ENCODE data around the gene DBET.
"Not testable (repeated sequence)": the region's sequence is repeated elsewhere in the genome, so short reads cannot be mapped to it uniquely, and the experiment has no call there.

The DBET gene

DNA sequence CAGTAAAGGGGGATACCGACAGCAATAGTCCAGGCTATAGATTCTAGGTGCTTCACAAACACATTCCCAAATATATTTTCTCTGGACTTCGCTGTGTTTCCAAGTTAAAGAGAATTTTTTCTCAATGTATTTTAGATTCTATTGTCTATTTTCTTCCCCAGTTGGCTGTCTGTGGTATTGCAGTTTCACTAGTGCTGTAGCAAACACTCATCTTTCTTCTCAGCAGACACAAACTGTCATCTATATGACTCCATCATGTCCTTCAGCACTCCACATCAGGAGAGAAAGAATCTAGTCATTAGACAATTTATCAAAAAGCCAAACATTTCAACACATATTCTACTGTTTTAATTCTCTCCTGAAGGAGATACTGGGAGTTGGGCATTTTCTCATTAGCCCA lies at the start of gene DBET:
TSS of gene DBET (plus strand) at position 161 of the 400 bp plus-strand sequence.
- DNase-seq: not testable (repeated sequence)

DNA sequence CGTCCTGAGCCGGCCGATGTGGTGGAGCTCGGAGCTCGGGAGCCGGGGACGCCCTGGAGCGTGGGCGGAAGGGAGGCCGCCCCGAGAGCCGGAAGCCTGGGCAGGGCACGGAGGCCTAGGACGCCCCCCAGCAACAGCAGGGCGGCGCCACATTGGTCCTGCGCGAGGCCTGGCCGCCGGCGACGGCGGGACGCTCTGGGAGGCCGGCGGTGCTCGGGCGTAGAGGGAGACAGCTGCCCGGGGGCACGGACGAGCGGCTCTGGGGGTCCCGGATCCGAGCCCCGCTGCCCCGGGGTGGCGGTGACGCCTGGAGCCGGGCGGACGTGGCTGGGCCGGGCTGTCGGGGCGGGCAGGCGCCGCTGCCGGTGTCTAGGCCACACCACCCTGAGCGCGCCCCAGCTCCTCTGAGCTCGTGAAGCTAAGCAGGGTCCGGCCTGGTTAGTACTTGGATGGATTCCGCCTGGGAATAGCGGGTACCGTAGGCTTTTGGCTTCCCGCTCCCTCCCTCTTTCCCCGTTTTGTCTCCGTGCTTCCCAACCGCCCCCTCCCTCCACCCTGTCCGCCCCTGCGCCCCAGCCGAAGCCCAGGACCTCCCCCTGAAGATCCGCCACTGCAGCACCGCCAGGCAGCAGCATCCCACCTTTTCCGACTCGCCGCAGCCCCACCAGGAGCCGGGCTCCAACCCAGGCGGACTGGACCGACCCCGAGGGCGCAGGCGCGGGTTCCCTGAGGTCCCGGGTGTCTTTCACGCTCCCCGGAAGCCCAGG lies 49.3 kb upstream of the DBET start:
- no peak for DNase-seq

DNA sequence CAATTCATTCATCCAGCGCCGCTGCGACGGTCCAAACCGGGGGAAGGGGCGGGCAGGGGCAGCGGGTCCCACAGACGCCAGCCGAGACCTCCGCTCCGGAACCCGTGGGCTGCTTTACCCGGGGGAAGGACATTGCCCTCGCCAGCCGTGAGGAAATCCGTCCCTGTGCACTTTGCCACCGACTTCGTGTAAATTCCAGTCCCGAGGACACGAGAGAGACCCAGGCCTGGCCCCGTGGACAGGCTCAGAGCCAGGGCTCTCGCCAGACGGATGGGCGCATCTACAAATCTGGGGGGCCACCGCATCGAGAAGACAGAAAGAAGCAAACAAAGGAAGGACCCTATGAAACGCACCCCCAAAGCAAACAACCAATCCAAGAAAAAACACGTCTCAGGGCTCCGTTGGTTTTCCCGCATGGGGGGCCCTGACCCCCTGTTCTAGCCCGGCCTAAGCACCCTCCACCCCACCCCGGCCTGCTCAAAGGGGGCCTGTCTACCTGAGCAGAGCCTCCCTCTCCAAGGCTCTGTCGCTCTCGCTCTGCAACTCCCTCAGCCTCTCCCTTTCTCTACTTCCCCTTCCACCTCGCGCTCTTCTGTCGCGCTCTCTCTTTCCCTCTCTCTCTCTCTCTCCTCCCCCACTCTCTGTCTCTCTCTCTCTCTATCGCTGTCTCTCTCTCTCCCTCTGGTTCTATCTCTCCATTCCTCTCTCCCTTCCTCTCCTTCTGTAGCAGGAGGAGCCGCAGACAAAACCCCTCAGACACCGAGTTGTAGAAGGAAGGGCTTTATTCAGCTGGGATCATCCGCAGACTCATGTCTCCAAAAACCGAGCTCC lies 48.5 kb upstream of the DBET start:
- DNase-seq: no peak

DNA sequence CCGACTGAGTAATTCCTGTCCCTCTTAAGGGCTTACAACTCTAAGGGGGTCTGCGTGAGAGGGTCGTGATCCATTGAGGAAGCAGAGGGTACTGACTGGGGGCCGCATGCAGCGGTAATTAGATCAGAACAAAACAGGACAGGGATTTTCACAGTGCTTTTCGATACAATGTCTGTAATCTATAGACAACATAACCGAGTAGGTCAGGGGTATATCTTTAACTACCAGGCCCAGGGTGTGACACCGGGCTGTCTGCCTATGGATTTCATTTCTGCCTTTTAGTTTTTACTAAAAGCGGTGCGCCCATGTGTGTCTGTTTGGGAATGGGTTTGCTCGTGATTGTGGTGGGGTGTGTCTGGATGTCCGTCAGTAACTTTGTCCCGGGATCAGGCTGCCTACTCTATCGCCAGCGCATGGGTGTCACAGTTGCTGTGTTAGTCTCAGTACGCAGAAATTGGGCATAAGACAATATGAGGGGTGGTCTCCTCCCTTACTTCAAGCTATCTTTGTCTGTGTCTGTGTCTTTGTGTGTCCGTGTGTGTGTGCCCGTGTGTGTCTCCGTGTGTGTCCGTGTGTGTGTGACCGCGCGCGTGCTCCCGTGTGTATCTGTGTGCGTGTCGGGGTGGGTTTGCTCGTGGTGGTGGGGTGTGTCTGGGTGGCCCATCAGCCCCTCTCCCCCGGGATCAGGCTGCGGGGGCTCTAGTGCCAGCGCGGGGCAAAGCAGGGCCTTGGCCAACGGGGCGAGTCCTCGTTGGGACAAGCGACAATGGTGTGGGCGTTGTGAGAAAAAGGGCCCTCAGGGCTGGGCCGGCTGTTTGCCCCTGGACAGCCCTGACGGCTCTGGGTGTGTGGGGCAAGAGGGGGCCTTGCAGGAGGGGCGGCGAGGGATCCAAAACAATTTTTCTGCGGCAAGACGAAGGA lies 47.7 kb upstream of the DBET start:
- DNase-seq: no peak

DNA sequence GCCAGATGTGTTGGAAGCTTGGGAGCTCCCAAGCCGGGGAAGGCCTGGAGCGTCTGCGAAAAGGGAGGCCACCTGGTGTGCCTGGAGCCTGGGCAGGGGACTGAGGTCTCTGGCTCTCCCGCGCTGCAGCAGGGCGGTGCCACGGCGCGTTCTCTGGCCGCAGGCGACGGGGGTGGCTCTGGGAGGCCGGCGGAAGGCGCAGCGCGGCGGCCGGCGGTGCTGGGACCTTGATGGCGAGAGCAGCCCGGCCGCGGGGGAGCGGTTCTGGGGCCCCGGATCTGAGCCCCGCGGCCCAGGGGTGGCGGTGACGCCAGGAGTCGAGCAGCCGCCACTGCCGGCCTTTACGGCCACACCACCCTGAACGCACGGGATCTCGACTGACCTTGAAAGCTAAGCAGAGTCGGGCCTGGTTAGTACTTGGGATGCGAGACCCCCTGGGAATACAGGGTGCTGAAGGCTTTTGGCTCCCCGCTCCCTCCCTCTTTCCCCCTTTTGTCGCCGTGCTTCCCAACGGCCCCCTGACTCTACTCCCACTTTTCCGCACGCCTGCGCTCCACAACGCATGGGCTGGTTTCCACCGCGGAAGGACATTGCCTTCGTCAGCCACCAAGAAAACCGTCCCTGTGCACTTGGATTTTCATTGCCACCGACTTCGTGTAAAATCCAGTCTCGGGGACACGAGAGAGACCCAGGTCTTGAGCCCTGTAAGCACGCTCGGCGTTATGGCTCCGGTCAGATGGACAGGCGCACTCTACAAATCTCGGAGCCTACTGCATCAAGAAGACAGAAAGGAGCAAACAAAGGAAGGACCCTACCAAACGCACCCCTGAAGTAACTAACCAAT lies 46.7 kb upstream of the DBET start:
- DNase-seq: no peak

DNA sequence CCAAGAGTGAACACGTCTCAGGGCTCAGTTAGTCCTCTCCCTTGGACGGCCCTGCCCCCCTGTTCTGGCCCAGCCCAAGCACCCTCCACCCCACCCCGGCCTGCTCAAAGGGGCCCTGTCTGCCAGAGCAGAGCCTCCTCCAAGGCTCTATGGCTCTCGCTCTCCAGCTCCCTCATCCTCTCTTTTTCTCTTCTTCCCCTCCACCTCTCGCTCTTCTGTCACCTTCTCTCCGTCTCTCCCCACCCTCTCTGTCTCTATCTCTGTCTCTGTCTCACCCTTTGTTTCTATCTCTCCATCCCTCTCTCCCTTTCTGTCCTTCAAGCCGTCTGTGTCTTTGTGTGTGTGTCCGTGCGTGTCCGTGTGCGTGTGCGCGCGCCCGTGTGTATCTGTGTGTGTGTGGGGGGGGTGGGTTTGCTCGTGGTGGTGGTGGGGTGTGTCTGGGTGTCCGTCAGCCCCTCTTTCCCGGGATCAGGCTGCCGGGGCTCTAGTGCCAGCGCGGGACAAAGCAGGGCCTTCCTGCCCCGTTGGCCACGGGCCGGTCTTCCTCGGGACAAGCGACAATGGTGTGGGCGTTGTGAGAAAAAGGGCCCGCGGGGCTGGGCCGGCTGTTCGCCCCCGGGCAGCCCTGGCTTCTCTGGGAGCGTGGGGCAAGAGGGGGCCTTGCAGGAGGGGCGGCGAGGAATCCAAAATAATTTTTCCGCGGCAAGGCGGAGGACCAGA lies 45.9 kb upstream of the DBET start:
- no peak for DNase-seq

DNA sequence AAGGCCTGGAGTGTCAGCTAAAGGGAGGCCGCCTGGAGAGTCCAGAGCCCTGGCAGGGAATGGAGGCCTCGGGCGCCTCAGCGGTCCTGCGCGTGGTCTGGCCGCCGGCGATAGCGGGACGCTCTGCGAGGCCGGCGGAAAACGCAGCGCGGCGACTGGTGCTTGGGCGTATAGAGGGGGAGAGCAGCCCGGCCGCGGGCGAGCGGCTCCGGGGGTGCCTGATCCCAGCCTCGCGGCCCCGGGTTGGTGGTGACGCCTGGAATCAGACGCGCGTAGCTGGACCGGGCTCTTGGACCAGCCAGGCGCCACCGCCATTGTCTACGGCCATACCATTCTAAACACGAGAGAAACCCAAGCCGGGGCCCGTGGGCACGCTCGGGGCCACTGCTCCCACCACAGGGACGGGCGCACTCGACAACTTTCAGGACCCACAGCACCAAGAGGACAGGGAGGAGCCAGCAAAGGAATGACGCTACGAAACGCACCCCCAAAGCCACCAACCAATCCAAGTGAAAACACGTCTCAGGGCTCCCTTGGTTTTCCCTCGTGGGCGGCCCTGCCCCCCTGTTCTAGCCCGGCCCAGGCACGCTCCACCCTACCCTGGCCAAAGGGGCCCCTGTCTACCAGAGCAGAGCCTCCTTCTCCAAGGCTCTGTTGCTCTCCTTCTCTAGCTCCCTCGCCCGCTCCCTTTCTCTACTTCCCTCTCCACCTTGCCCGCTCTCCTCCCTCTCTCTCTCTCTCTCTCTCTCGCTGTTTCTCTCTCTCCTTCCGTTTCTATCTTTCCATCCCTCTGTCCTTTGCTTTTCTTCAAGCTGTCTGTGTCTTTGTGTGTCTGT lies 45.1 kb upstream of the DBET start:
- no peak for DNase-seq

DNA sequence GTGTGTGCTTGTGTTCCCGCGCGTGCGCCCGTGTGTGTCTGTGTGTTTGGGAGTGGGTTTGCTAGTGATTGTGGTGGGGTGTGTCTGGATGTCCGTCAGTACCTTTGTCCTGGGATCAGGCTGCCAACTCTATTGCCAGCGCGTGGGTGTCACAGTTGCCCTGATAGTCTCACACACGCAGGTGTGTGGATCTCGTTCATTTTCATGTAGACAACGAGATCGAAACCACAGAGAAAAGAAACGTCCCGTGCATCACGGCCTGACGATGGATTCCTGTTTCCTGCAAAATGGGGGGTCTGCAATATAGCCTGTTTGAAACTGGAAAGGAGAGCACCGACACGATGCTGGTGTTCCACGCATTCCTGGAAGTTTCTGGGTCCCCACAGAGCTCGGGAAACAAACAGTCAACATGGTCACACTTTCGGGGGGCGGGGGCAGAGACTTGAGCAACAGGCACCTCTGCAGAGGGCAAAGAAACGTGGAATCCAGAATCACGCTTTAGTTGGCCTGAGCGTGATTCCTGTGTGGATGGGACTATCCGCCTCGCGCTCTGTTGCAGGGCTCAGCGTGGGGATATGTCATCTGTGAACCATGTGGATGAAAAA lies 44.3 kb upstream of the DBET start:
- DNase-seq: not testable (repeated sequence)

DNA sequence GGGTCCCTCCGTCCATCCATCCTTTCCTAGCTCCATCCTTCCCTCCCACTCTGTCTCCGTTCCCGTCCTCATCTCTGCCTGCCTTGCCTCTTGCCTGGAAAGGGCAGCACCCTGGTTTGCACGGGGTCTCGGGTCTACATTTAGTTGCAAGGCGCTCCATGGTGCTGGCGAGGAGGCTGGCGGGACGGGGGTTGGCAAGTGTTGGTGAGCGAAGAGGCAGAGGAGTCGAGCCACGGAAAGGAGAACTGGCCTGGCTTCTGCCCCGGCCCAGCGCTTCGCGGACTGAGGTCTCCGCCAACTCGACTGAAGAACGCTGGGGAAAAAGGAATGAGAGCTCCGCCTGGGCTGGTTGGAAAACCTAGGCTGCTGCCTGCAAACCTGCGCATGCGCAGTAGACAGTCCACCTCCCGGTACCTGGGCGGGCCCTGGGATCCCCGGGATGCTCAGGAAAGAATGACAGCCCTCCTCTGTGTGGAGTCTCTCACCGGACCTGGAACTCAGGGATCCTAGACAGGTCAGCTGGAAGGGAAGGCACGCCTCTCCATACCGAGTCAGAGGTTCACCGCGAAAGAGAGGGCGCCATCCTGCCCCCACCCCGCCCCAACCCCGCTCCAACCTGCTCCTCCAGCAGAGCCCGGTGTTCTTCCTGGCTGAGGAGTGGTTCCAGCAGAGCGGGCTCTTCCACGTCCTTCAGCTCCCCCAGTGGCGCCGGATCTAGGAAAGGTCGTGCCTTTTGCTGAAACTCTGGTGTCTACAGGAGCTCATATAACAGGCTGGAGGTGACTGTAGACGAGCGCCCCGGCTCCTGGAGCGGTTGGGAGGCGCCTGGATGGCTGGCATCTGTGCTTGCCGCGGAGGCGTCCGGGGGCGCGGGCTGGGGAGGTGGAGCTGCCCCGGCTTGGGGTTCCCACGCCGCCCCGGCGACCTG lies 43.2 kb upstream of the DBET start:
- DNase-seq: no peak

DNA sequence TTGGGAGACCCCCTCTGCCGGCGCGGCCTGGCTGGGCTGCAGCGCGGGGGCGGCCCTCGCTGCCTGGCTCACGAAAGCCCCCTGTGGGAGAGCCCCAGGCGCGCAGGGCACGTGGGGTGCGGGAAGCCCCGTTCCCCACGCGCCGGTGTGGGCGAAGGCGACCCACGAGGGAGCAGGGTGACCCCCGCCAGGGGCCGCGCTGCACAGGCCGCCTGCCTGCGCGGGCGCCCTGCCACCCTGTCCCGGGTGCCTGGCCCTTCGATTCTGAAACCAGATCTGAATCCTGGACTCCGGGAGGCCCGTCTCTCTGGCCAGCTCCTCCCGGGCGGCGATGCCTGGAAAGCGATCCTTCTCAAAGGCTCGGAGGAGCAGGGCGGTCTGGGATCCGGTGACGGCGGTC lies 42.3 kb upstream of the DBET start:
- DNase-seq: not testable (repeated sequence)

DNA sequence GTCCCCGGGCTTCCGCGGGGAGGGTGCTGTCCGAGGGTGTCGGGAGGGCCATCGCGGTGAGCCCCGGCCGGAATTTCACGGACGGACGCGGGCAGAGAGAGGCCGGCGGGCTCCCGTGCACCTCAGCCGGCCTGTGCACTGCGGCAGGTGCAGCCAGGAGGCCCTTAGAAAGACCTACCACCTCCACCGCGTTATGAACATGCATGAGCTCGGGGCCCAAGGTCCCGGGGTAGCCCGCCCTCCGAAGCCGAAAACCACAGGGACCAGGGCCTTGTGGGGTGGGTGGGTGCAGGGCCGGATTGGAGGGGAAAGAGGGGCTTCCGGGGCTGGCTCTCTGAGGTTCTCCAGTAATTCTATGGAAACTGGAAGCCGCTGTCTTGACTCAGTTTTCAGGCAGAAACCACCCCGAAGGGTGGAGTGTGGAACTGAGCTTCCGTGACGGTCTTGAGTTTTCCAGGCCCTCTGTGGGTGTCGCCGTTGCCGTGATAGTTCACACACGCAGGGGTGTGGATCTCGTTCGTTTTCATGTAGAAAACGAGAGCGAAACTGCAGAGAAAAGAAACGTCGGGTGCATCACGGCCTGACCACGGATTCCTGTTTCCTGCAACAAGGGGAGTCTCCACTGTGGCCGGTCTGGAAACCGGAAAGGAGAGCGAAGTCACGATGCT lies 41.6 kb upstream of the DBET start:
- not testable (repeated sequence) for DNase-seq

DNA sequence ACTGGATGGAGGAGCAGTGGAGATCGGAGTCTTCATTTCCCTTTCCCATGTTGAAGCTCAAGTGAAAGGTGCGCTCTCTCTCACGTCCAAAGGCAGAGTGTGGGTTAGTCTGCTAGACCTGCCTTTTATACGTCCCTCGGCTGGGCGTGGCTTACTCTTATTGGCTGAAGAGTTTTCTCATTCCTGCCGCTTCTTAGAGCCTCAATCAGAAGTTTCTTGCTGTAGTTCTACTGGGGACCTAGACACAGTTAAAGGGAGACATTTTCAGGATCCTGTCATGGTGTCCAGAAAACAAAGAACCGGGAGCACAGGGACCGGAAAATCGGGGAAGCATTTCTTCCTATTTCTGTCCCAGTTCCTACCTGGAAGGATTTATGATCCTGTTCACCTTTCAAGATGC lies 37.1 kb upstream of the DBET start, which contains the start of gene FRG2:
TSS of gene FRG2 (minus strand) at position 101 of the 400 bp plus-strand sequence. CDS start at position 49, 52 bp downstream.
- DNase-seq: not testable (repeated sequence)

DNA sequence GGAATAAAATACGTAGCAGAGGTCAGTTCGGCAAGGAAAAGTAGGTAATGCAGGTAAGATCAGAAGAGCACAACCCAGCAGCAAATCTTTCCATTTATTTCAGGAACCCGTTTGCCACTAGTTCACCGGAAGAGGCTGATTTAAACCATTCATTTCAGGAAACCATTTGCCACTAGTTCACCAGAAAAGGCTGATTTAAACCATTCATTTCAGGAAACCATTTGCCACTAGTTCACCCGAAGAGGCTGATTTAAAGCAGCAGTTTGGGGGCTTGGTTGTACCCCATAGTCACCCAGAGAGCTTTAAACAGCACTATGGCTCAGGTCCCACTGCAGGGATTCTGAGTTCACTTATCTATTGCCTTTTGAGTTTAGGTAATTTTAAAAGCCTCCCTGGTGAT lies 33.0 kb upstream of the DBET start:
- DNase-seq: not testable (repeated sequence)

DNA sequence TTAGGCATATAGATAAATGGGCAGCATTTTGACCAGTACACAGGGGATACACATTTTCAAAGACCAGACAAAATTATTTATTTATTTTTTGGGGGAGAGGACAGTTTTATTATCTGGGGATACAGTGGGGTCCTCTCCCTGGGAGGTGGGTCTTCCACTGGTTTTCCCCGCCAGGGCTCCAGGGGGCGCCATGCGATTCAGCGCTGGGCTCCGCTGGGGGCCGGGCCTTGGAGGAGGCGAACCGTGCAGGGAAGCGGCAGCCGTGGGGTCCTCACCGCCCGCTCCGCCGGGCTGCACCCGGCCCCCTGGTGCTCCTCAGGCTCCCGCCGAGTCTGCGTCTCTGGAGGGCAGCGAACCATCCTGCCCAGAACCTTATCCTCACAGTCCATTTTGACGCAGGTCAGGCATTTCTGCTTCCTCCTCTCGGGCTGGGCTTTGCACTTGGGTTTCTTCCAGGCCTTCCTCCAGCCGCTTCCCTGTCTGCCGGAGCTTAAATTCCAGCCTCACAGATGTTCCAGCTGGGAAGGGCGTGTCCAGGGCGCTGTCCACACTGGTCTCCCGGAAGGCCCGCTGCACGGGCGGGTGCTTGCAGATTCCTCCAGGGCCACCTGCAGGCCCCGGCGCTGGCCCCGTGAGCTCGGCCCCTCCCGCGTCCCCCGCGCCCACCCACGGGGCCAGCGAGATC lies 26.5 kb upstream of the DBET start:
- not testable (repeated sequence) for DNase-seq

DNA sequence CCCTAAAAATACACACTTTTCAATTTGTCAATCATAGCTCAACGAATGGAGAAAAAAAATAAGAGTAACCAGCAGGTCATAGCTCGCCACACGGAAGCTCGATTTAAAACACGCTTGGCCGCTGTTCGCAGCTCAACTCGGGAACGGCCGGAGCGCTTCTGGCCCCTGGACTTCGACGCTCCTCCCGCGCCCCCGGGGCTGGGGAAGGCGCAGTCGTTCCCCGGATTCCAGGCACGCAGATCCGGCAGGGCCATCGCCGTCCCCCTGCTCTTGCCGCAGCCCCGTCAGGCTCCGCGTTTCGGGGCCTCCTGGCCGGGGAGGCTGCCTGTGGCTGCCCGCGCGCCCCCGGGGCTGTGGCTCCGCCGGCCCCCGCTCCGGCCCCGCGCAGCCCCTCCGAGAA lies 23.4 kb upstream of the DBET start:
- not testable (repeated sequence) for DNase-seq

DNA sequence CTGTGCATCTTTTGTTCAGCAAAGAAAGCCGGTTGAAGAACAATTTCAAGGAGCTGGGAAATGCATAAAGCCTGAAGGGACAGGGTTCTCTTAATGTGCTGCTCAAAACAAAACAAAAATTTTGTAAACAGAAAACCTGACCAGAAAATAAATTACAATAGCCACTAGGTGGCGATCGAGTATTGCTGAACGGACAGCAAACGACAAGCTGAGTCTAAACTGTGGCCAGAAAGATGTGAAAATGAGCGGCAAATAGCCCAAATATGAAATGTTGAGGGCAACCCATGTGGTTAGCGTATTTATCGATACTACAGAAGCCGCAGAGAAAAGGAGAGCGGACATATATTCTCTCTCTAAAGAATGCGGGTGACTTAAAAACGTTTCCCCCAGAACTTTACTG lies 16.7 kb upstream of the DBET start:
- DNase-seq: not testable (repeated sequence)

Measured in NCI-H1436 treated with DMSO at 0.1 percent for 48 hours (cell line).